HFF-Myc (cell line): Measurements from ENCODE around the gene ZNF71.
"Not testable (repeated sequence)": the region's sequence is repeated elsewhere in the genome, so short reads cannot be mapped to it uniquely, and the experiment has no call there.

Experiments used
- DNase-seq: peaks from one replicate; pipeline ENCODE4 v3.0.0-alpha.2; 2011; ENCODE audit warnings: low read depth; ENCODE audit errors: extremely low read depth
- H3K4me3 ChIP-seq: replicated peaks from 2 replicates; pipeline ENCODE4 v1.5.1; 2011; ENCODE audit warnings: low read depth, mild to moderate bottlenecking, control low read depth, low read length
- TF ChIP-seq, protein P1 (sequence below): IDR thresholded peaks from 2 replicates; pipeline ENCODE4 v1.5.1; 2012; ENCODE audit warnings: mild to moderate bottlenecking, low read depth, low read length, control low read depth; ENCODE audit errors: missing control alignments

The ZNF71 gene

DNA sequence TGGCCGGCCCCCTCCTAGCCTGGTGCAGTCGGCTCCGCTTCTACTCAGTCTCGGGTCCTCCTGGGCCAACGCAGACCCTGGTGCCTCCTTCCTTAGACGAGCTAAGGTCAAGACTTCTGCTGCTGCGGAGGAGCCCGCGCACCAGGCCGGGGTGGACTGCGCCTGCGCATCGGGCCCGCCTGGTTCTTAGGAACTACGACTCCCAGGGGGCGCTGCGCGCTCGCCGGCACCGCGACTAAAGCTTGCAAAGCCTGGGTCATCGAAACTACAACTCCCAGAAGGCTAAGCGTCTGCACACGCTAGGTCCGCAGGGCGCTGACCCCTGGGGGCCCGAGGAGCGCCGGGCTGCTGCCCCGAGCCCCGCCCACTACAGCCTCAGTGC lies 76.5 kb downstream of the ZNF71 start, which contains the start of gene ZNF835:
ZNF835 (minus strand) TSS at position 145 of the 382 bp plus-strand sequence. CDS start 6,559 bp downstream, outside the sequence.
- TF ChIP-seq, protein P1, sequence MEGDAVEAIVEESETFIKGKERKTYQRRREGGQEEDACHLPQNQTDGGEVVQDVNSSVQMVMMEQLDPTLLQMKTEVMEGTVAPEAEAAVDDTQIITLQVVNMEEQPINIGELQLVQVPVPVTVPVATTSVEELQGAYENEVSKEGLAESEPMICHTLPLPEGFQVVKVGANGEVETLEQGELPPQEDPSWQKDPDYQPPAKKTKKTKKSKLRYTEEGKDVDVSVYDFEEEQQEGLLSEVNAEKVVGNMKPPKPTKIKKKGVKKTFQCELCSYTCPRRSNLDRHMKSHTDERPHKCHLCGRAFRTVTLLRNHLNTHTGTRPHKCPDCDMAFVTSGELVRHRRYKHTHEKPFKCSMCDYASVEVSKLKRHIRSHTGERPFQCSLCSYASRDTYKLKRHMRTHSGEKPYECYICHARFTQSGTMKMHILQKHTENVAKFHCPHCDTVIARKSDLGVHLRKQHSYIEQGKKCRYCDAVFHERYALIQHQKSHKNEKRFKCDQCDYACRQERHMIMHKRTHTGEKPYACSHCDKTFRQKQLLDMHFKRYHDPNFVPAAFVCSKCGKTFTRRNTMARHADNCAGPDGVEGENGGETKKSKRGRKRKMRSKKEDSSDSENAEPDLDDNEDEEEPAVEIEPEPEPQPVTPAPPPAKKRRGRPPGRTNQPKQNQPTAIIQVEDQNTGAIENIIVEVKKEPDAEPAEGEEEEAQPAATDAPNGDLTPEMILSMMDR = no peak
- H3K4me3 ChIP-seq = no peak within 1 kb of the TSS
- no peak for DNase-seq

DNA sequence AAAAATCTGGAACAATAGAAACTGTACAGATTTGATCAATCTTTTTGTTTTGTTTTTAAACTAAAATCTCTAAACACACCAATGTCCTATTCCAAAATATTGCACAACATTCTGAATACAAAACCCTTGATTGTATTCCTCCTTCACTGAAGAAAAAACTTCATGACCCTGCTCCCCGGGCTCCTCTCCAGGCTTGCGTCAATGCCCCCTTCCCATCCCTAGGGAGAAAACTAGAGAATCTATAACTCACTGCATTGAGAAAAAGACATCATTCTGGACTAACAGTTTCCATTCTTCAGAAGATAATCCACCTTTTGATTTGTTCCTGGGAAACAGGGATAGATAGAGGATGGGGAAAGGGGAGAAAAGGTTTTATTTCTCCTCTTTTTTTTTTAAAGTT lies 77.5 kb downstream of the ZNF71 start:
- not testable (repeated sequence) for DNase-seq, H3K4me3 ChIP-seq
